Mammary microvascular endothelial cell (primary cell): ENCODE data around the gene CHDH. TPM values are rescaled to one million over a fixed set of nuclear protein-coding genes. Genes with fewer than 3 reads are reported as not detected.

ENCODE experiments used
- total RNA-seq: library from RNA; depleted of rRNA; stranded (reverse); fragments of >200 nt; gene quantifications from 2 replicates; pipeline ENCODE4 v1.2.3, GENCODE V29; 2015

CHDH gene
- total RNA-seq, result 0.07 TPM in 1 of 2 replicates, not detected in the other

GRCh38 chr3:53846134-53846850, at the start of gene CHDH, which contains the start of gene IL17RB:
Gene CHDH (minus strand): TSS chr3:53846419. CDS start chr3:53824008, 22,411 bp downstream.
Gene IL17RB (plus strand): TSS chr3:53846568. CDS start chr3:53846589, 21 bp downstream.

GRCh38 chr3:53891497-53892285, 45.5 kb upstream of the CHDH start, which contains the start of gene SELENOK:
Gene SELENOK (minus strand): TSS chr3:53891859.

GRCh38 chr3:53881691-53882593, 35.7 kb upstream of the CHDH start, which contains the start of gene ACTR8:
Gene ACTR8 (minus strand): TSS chr3:53882152. CDS start chr3:53882101, 51 bp downstream.

Other genes starting within 250 kb of the CHDH start
- not detected in 2 replicates for gene IL17RB, start 149 bp upstream of the CHDH start, total RNA-seq
- gene ACTR8, start 35.7 kb upstream of the CHDH start, total RNA-seq, result 19.7 and 22.3 TPM in 2 replicates
- 29.9 and 59.8 TPM in 2 replicates for gene SELENOK, start 45.4 kb upstream of the CHDH start, total RNA-seq